ENCODE results near the gene PSEN2. TPM values are rescaled to one million over a fixed set of nuclear protein-coding genes. Genes with fewer than 3 reads are reported as not detected.
"Not testable (repeated sequence)": the region's sequence is repeated elsewhere in the genome, so short reads cannot be mapped to it uniquely, and the experiment has no call there.

The PSEN2 gene
- total and polyA plus RNA-seq, 2 of the 8 experiments (the other 6 are each of a cell fraction or from before 2014, with no cell fraction given) = 22.9 to 29.0 TPM

- H3K27ac ChIP-seq (ENCODE audit: low read depth, low read length); H2BK12ac ChIP-seq (ENCODE audit: low read depth, low read length); H4K5ac ChIP-seq (ENCODE audit: insufficient read length, low read depth, low read length); H3K36me3 ChIP-seq (ENCODE audit: control insufficient read depth in 2 of 4, insufficient read depth in 4 of 4, low read length in 3 of 4); H4K8ac ChIP-seq (ENCODE audit: extremely low read depth, insufficient read depth, low read length); H3K4ac ChIP-seq (replicated peaks; ENCODE audit: insufficient read length, low read depth, low read length); H3K79me1 ChIP-seq (ENCODE audit: low read depth, low read length); H3K18ac ChIP-seq (ENCODE audit: extremely low read depth, low read length); H2AK5ac ChIP-seq (ENCODE audit: low read depth, low read length); H3K23ac ChIP-seq (ENCODE audit: insufficient read length); H3K4me2 ChIP-seq (ENCODE audit: insufficient read depth in 1 of 2, low read depth in 2 of 2, low read length in 2 of 2); CTCF ChIA-PET (ENCODE audit: partially characterized antibody); H3K23me2 ChIP-seq (ENCODE audit: low read depth, low read length); H2BK120ac ChIP-seq (replicated peaks; ENCODE audit: low read depth, low read length); H2AFZ ChIP-seq (ENCODE audit: low read length); H3K4me3 ChIP-seq (ENCODE audit: extremely low read depth in 1 of 4, insufficient read depth in 2 of 4, low read depth in 3 of 4, low read length in 4 of 4); H3K4me1 ChIP-seq (replicated peaks in 1 of 4; ENCODE audit: control insufficient read depth in 3 of 4, insufficient read depth in 4 of 4, low read length in 3 of 4); DNase-seq (ENCODE audit: low read depth in 1 of 2, low spot score in 2 of 2); H2BK5ac ChIP-seq (ENCODE audit: low read depth, low read length); H3K79me2 ChIP-seq (ENCODE audit: control insufficient read depth in 1 of 2, insufficient read depth in 2 of 2, low read length in 2 of 2); H4K20me1 ChIP-seq (replicated peaks in 1 of 2; ENCODE audit: control insufficient read depth in 1 of 2, insufficient read depth in 2 of 2, low read length in 2 of 2); H3K14ac ChIP-seq (ENCODE audit: insufficient read length); FAIRE-seq; H3K56ac ChIP-seq (replicated peaks; ENCODE audit: insufficient read length, low read depth, low read length); H2BK15ac ChIP-seq (ENCODE audit: low read length); H4K91ac ChIP-seq (replicated peaks; ENCODE audit: insufficient read length, low read length); POLR2A ChIA-PET (ENCODE audit: partially characterized antibody); H3K27me3 ChIP-seq (replicated peaks in 1 of 4; ENCODE audit: control insufficient read depth in 3 of 4, extremely low read depth in 1 of 4, insufficient read depth in 3 of 4, low read length in 3 of 4); H2BK20ac ChIP-seq (ENCODE audit: low read length); H3K9ac ChIP-seq (replicated peaks in 1 of 4; ENCODE audit: extremely low read depth in 1 of 4, low read depth in 3 of 4, low read length in 3 of 4); H3K9me3 ChIP-seq (ENCODE audit: insufficient read depth in 2 of 2, low read depth in 1 of 2, low read length in 1 of 2): not testable (repeated sequence)
- 93% methylated on average over 6 of the region's 6 CpGs; no CpG with 5 or more reads in 1 of the 2 experiments for WGBS, 2 experiments (ENCODE audit: extremely low coverage in 1 of 2, insufficient coverage in 1 of 2, insufficient read length in 1 of 2, insufficient replicate concordance in 2 of 2, low coverage in 1 of 2, low lambda C conversion rate in 2 of 2, missing lambda C conversion rate in 1 of 2)
Measured at GRCh38 chr1:226834179-226834578, 36.2 kb upstream of the PSEN2 start.

DNA sequence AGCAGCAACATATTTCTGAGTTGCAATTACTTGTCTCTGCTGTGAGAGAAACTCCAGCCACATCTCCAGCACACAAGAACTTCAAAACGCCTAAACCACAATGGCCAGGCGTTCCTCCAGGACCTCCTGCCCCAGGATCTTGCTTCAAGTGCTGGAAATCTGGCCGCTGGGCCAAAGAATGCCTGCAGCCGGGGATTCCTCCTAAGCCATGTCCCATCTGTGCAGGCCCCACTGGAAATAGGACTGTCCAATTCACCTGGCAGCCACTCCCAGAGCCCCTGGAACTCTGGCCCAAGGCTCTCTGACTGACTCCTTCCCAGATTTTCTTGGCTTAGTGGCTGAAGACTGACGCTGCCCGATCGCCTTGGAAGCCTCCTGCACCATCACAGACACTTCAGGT is 35.0 kb upstream of the PSEN2 start:
- H3K27me3 ChIP-seq (replicated peaks in 1 of 4; ENCODE audit: control insufficient read depth in 3 of 4, extremely low read depth in 1 of 4, insufficient read depth in 3 of 4, low read length in 3 of 4); H3K27ac ChIP-seq (ENCODE audit: low read depth, low read length); H3K36me3 ChIP-seq (ENCODE audit: control insufficient read depth in 2 of 4, insufficient read depth in 4 of 4, low read length in 3 of 4); H3K4me1 ChIP-seq (replicated peaks in 1 of 4; ENCODE audit: control insufficient read depth in 3 of 4, insufficient read depth in 4 of 4, low read length in 3 of 4); FAIRE-seq; H4K8ac ChIP-seq (ENCODE audit: extremely low read depth, insufficient read depth, low read length); H2AK5ac ChIP-seq (ENCODE audit: low read depth, low read length); H4K5ac ChIP-seq (ENCODE audit: insufficient read length, low read depth, low read length); H2BK15ac ChIP-seq (ENCODE audit: low read length); H3K79me1 ChIP-seq (ENCODE audit: low read depth, low read length); CTCF ChIA-PET (ENCODE audit: partially characterized antibody); H3K23ac ChIP-seq (ENCODE audit: insufficient read length); H4K91ac ChIP-seq (replicated peaks; ENCODE audit: insufficient read length, low read length); H2BK12ac ChIP-seq (ENCODE audit: low read depth, low read length); H3K9ac ChIP-seq (replicated peaks in 1 of 4; ENCODE audit: extremely low read depth in 1 of 4, low read depth in 3 of 4, low read length in 3 of 4); H2AFZ ChIP-seq (ENCODE audit: low read length); H2BK20ac ChIP-seq (ENCODE audit: low read length); H2BK5ac ChIP-seq (ENCODE audit: low read depth, low read length); H4K20me1 ChIP-seq (replicated peaks in 1 of 2; ENCODE audit: control insufficient read depth in 1 of 2, insufficient read depth in 2 of 2, low read length in 2 of 2); H3K23me2 ChIP-seq (ENCODE audit: low read depth, low read length); POLR2A ChIA-PET (ENCODE audit: partially characterized antibody); H3K4ac ChIP-seq (replicated peaks; ENCODE audit: insufficient read length, low read depth, low read length); DNase-seq (ENCODE audit: low read depth in 1 of 2, low spot score in 2 of 2); H2BK120ac ChIP-seq (replicated peaks; ENCODE audit: low read depth, low read length); H3K4me3 ChIP-seq (ENCODE audit: extremely low read depth in 1 of 4, insufficient read depth in 2 of 4, low read depth in 3 of 4, low read length in 4 of 4); H3K9me3 ChIP-seq (ENCODE audit: insufficient read depth in 2 of 2, low read depth in 1 of 2, low read length in 1 of 2); H3K56ac ChIP-seq (replicated peaks; ENCODE audit: insufficient read length, low read depth, low read length); H3K79me2 ChIP-seq (ENCODE audit: control insufficient read depth in 1 of 2, insufficient read depth in 2 of 2, low read length in 2 of 2); H3K14ac ChIP-seq (ENCODE audit: insufficient read length); H3K4me2 ChIP-seq (ENCODE audit: insufficient read depth in 1 of 2, low read depth in 2 of 2, low read length in 2 of 2); H3K18ac ChIP-seq (ENCODE audit: extremely low read depth, low read length): not testable (repeated sequence)
- WGBS, 2 experiments (ENCODE audit: extremely low coverage in 1 of 2, insufficient coverage in 1 of 2, insufficient read length in 1 of 2, insufficient replicate concordance in 2 of 2, low coverage in 1 of 2, low lambda C conversion rate in 2 of 2, missing lambda C conversion rate in 1 of 2) = 100% methylated on average over 7 of the region's 7 CpGs; no CpG with 5 or more reads in 1 of the 2 experiments
